Psoas muscle (tissue), 8 donors: ENCODE measurements around the gene SRXN1. TPM values are rescaled to one million over a fixed set of nuclear protein-coding genes. Genes with fewer than 3 reads are reported as not detected.

Experiments
- ATAC-seq, 4 donors: fragments of 200-7000 bp; cut with Tn5 transposase; one replicate each; pipeline ENCODE4 v1.9.1; 2020; ENCODE audit warnings: moderate library complexity in 3 of 4, mild to moderate bottlenecking in 2 of 4
- DNase-seq, 2 donors: peaks; one replicate each; pipeline ENCODE4 v3.0.0-alpha.2; 2020
- H3K27ac ChIP-seq: fragments of 200-600 bp; one replicate; pipeline ENCODE4 v1.8.0; 2022
- H3K27me3 ChIP-seq, 3 donors: fragments of 200-600 bp in 1 of 3; one replicate each; pipeline versions ENCODE4 v1.6.1 to v1.8.0; 2013 to 2022; ENCODE audit warnings: low read length in 2 of 3, mild to moderate bottlenecking in 2 of 3, moderate library complexity in 1 of 3; ENCODE audit not compliant: insufficient read depth in 3 of 3
- H3K36me3 ChIP-seq, 2 donors: fragments of 200-600 bp in 1 of 2; one replicate each; pipeline versions ENCODE4 v1.6.1 to v1.8.0; 2013 to 2022; ENCODE audit warnings: low read depth in 1 of 2, mild to moderate bottlenecking in 1 of 2, moderate library complexity in 1 of 2; ENCODE audit not compliant: insufficient read depth in 1 of 2
- H3K4me1 ChIP-seq: fragments of 200-600 bp; one replicate; pipeline ENCODE4 v1.8.0; 2022
- H3K4me3 ChIP-seq: fragments of 200-600 bp; one replicate; pipeline ENCODE4 v1.8.0; 2022; ENCODE audit warnings: mild to moderate bottlenecking
- H3K9me3 ChIP-seq: fragments of 200-600 bp; one replicate; pipeline ENCODE4 v1.8.0; 2022
- CTCF ChIP-seq: fragments of 200-600 bp; IDR thresholded peaks from one replicate; pipeline ENCODE4 v1.8.0; 2022; ENCODE audit warnings: antibody characterized with exemption
- WGBS, 3 donors: extraction: QIAGEN DNeasy Blood & Tissue Kit; methylation state at CpG; one replicate each; pipeline versions ENCODE4 v1.1.6 to v1.1.7; 2013; 5-methylcytosine and 5-hydroxymethylcytosine counted together
- intact Hi-C, 2 donors: fragments of 100-400 bp; cut with DNase I; formaldehyde crosslinking; loops; one replicate each; pipeline versions ENCODE4 v1.11.0 to v1.14.2; 2022
- polyA plus RNA-seq, 3 donors: library from polyadenylated mRNA; stranded (reverse); fragments of 200-250 nt; gene quantifications; one replicate each; pipeline ENCODE4 v1.2.3, GENCODE V29; 2013
- total RNA-seq, 4 donors: library from RNA; stranded (reverse); fragmentation: NEBNext Ultra II Directional in 2 of 4; extraction: Animal tissue kit (Norgen Biotek cat#: 25700) in 2 of 4; gene quantifications; one replicate each; pipeline versions ENCODE4 v1.2.1 to v1.2.4, GENCODE V29; 2021 to 2023
- donor health status: healthy with polysubstance abuse.
- donor health status: DM: no; HTN: no; CAD: no; lungs with moderate emphysema.
- donor health status: Bipolar disorder and iron deficiency.
- donor health status: healthy.
- donor health status: DM: yes; HTN: yes; CAD: no.
- donor health status: DM: no; HTN: no; CAD: no.
- donor health status: DM: no; HTN: no; CAD: no.
- donor health status: DM: yes; HTN: yes; CAD: no.

Gene SRXN1
- total and polyA plus RNA-seq, 7 donors: 30.7 to 172 (median 69.6) TPM

- TF ChIP-seq CTCF: no peak
- H3K36me3 ChIP-seq: no peaks in the 10 kb centered on the region
- no peak for ATAC-seq
- H3K4me3 ChIP-seq: no peak overlapping the region
- H3K27ac ChIP-seq: no peak overlapping the region
- peaks cover 0 to 14% (median 3%) of the 10 kb centered on the region in 3 donors for H3K27me3 ChIP-seq
- H3K9me3 ChIP-seq: no peaks in the 10 kb centered on the region
- intact Hi-C loops: no loop called here
- no peak for DNase-seq
- no peaks in the 10 kb centered on the region for H3K4me1 ChIP-seq
- WGBS, 3 donors: 59 to 65% (median 60%) methylated on average over 9 of the region's 9 CpGs
Observed at GRCh38 chr20:687468-688203, 34.6 kb upstream of the SRXN1 start.

- Histone ChIP-seq H3K36me3 (no peaks in the 10 kb centered on the region), H3K9me3 (no peaks in the 10 kb centered on the region), H3K27me3 (peaks cover 0 to 29% (median 3%) of the 10 kb centered on the region in 3 donors), H3K27ac (no peak overlapping the region), H3K4me3 (no peak overlapping the region), H3K4me1 (no peaks in the 10 kb centered on the region)
- DNase-seq (no peak), ATAC-seq (no peak)
- WGBS, 3 donors: 49 to 70% (median 64%) methylated on average over 4 of the region's 4 CpGs
- intact Hi-C loops: no loop called here
- TF ChIP-seq CTCF: no peak
Observed at GRCh38 chr20:684676-685319, 31.8 kb upstream of the SRXN1 start.

GRCh38 chr20:682123-682522 lies 29.1 kb upstream of the SRXN1 start:
- Histone ChIP-seq H3K4me3 (no peak overlapping the region), H3K9me3 (no peaks in the 10 kb centered on the region), H3K36me3 (no peaks in the 10 kb centered on the region), H3K27me3 (peaks cover 2 to 43% (median 3%) of the 10 kb centered on the region in 3 donors), H3K27ac (no peak overlapping the region), H3K4me1 (no peaks in the 10 kb centered on the region)
- ATAC-seq (no peak), DNase-seq (no peak)
- intact Hi-C loops: no loop called here
- WGBS, 3 donors: 50 to 73% (median 60%) methylated on average over 1 of the region's 1 CpG
- TF ChIP-seq CTCF: no peak

GRCh38 chr20:680638-681187 lies 27.7 kb upstream of the SRXN1 start:
- Histone ChIP-seq H3K9me3 (no peaks in the 10 kb centered on the region), H3K4me1 (peaks cover 13% of the 10 kb centered on the region), H3K4me3 (no peak overlapping the region), H3K27ac (no peak overlapping the region), H3K36me3 (no peaks in the 10 kb centered on the region), H3K27me3 (peaks cover 2 to 43% (median 3%) of the 10 kb centered on the region in 3 donors)
- WGBS, 3 donors: 70 to 85% (median 78%) methylated on average over 2 of the region's 2 CpGs
- intact Hi-C loops: no loop called here
- TF ChIP-seq CTCF: no peak
- ATAC-seq (no peak), DNase-seq (no peak)
